Naive thymus-derived CD4-positive, alpha-beta T cell (primary cell): ENCODE data around the gene SEMA3A. TPM values are rescaled to one million over a fixed set of nuclear protein-coding genes. Genes with fewer than 3 reads are reported as not detected.

Experiments used
- ATAC-seq: fragments of 150-1000 bp; cut with Tn5 transposase; 2 replicates; pipeline ENCODE4 v1.10.0; 2021; ENCODE audit warnings: mild to moderate bottlenecking, moderate library complexity
- CTCF ChIA-PET: fragments of 350-600 bp; sonication (Branson Sonifier 250); formaldehyde crosslinking; loops from one replicate; lab custom pipeline; 2021; ENCODE audit warnings: antibody characterized with exemption; lab: Charles Lee
- POLR2A ChIA-PET: fragments of 350-600 bp; sonication (Branson Sonifier 250); formaldehyde crosslinking; loops from one replicate; lab custom pipeline; 2021; ENCODE audit warnings: antibody characterized with exemption, inconsistent platforms; lab: Charles Lee
- DNase-seq, 9 donors: peaks; one replicate each; pipeline versions ENCODE4 v3.0.0 to v3.0.0-alpha.2; 2020 to 2022; ENCODE audit warnings: mixed read lengths in 1 of 9
- H3K27ac ChIP-seq: one replicate; pipeline ENCODE4 v1.7.0; 2013; ENCODE audit warnings: mild to moderate bottlenecking, low read depth, low read length, moderate library complexity
- H3K27me3 ChIP-seq, 2 donors: one replicate each; pipeline ENCODE4 v1.7.0; 2013; ENCODE audit warnings: low read length in 2 of 2, mild to moderate bottlenecking in 2 of 2, moderate library complexity in 2 of 2; ENCODE audit not compliant: control insufficient read depth in 2 of 2, insufficient read depth in 2 of 2
- H3K36me3 ChIP-seq, 3 experiments: 1 replicate in 2 of 3; 2 replicates in 1 of 3; pipeline ENCODE4 v1.7.0; 2013; ENCODE audit warnings: low read length in 3 of 3, mild to moderate bottlenecking in 3 of 3, moderate library complexity in 1 of 3; ENCODE audit not compliant: insufficient read depth in 3 of 3, control insufficient read depth in 2 of 3
- H3K4me1 ChIP-seq, 2 donors: one replicate each; pipeline ENCODE4 v1.7.0; 2013; ENCODE audit warnings: low read length in 2 of 2, mild to moderate bottlenecking in 2 of 2, moderate library complexity in 1 of 2; ENCODE audit not compliant: control insufficient read depth in 2 of 2, insufficient read depth in 2 of 2
- H3K4me3 ChIP-seq: 2 replicates; pipeline ENCODE4 v1.7.0; 2013; ENCODE audit warnings: mild to moderate bottlenecking, low read length
- H3K9me3 ChIP-seq, 3 experiments: 1 replicate in 2 of 3; 2 replicates in 1 of 3; pipeline ENCODE4 v1.7.0; 2013; ENCODE audit warnings: low read length in 3 of 3; ENCODE audit not compliant: control insufficient read depth in 2 of 3
- H3K27ac Mint-ChIP-seq, 9 donors: one replicate each; pipeline ENCODE4 v1.8.0; 2020 to 2022; ENCODE audit warnings: mixed read lengths in 9 of 9, mild to moderate bottlenecking in 8 of 9, moderate library complexity in 5 of 9, inconsistent platforms in 2 of 9
- H3K27me3 Mint-ChIP-seq, 5 donors: one replicate each; pipeline ENCODE4 v1.8.0; 2021 to 2022; ENCODE audit warnings: mixed read lengths in 5 of 5, mild to moderate bottlenecking in 1 of 5
- H3K36me3 Mint-ChIP-seq, 5 donors: one replicate each; pipeline ENCODE4 v1.8.0; 2020 to 2022; ENCODE audit warnings: mixed read lengths in 5 of 5, mild to moderate bottlenecking in 3 of 5, inconsistent platforms in 1 of 5
- H3K4me1 Mint-ChIP-seq, 7 donors: one replicate each; pipeline ENCODE4 v1.8.0; 2020 to 2022; ENCODE audit warnings: mixed read lengths in 7 of 7, mild to moderate bottlenecking in 3 of 7, inconsistent platforms in 1 of 7
- H3K4me3 Mint-ChIP-seq, 10 donors: one replicate each; pipeline ENCODE4 v1.8.0; 2020 to 2022; ENCODE audit warnings: mild to moderate bottlenecking in 10 of 10, mixed read lengths in 10 of 10, moderate library complexity in 6 of 10, inconsistent platforms in 2 of 10
- H3K9me3 Mint-ChIP-seq, 11 donors: one replicate each; pipeline ENCODE4 v1.8.0; 2020 to 2022; ENCODE audit warnings: mixed read lengths in 11 of 11, mild to moderate bottlenecking in 4 of 11, inconsistent platforms in 1 of 11, moderate library complexity in 1 of 11
- intact Hi-C, 2 donors: fragments of 100-400 bp; cut with micrococcal nuclease; formaldehyde crosslinking; loops; one replicate each; pipeline ENCODE4 v1.15.1; 2023
- polyA plus RNA-seq, 2 donors: library from polyadenylated mRNA; unstranded; fragments of 300-500 nt; fragmentation: Illumina TruSeq; gene quantifications; one replicate each; pipeline ENCODE4 v1.2.3, GENCODE V29; 2021
- total RNA-seq, 6 experiments: library from RNA in 5 of 6; stranded (reverse) in 5 of 6; gene quantifications; 1 replicate in 5 of 6; 2 replicates in 1 of 6; pipeline ENCODE4 v1.2.3 and lab custom pipeline; 2021 to 2026

Gene SEMA3A
- total and polyA plus RNA-seq, 7 experiments from 2014 or later: 0.29 to 3.0 (median 1.3) TPM

- DNase-seq (no peak), ATAC-seq (no peak)
- Mint-ChIP-seq H3K4me3 (peak overlapping the region in 2 of 10 donors; percentile 8 to 47), H3K27ac (peak overlapping the region in 6 of 9 donors; percentile 1 to 64 (median 25)), H3K36me3 (no peaks in the 10 kb centered on the region), H3K9me3 (no peaks in the 10 kb centered on the region), H3K4me1 (peaks cover 0 to 42% (median 22%) of the 10 kb centered on the region in 7 donors), H3K27me3 (peaks cover 0 to 8% (median 0%) of the 10 kb centered on the region in 5 donors)
- no peak overlapping the region for H3K4me3 ChIP-seq
- no peaks in the 10 kb centered on the region for H3K4me1 ChIP-seq
- intact Hi-C loops: loop anchor here in 1 of 2 donors (1.0 to 2.0 kb wide), 2 partner anchors 8 to 250 kb away; no protein-coding TSS in a partner anchor
- H3K36me3 ChIP-seq: no peaks in the 10 kb centered on the region
- CTCF ChIA-PET: interaction anchor here (0.6 to 1.7 kb wide), 4 partner anchors 115 to 251 kb away, joined by 3 to 6 read pairs (median 4); no protein-coding TSS in a partner anchor
- POLR2A ChIA-PET: no interaction called here
- no peaks in the 10 kb centered on the region for H3K9me3 ChIP-seq
- H3K27me3 ChIP-seq: no peaks in the 10 kb centered on the region
- H3K27ac ChIP-seq: no peak overlapping the region
Observed at GRCh38 chr7:84187087-84187805, 7.3 kb downstream of the SEMA3A start.

GRCh38 chr7:84183741-84184140 is 10.8 kb downstream of the SEMA3A start:
- no peak for ATAC-seq
- intact Hi-C loops: no loop called here
- POLR2A ChIA-PET: no interaction called here

DNA sequence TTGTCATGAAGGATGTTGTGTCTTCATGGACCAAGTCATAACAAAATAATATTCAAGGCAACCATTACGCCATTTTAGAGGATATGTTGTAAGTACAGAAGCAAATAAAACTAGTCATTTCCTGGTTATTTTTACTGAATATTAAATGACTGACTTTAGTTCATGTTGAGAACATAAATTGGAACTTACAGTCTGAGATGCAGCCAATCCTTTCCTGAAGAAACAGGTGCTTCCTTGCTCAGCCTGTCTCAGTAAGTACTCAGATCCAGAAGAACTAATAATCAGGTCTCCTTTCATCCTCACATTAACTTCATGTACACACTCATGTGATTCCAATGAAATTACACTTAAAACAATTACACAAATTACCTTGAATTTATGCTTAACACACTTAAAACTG is 12.3 kb downstream of the SEMA3A start:
- Mint-ChIP-seq H3K4me3 (no peak overlapping the region), H3K36me3 (no peaks in the 10 kb centered on the region), H3K9me3 (no peaks in the 10 kb centered on the region), H3K4me1 (peaks cover 0 to 15% (median 7%) of the 10 kb centered on the region in 7 donors), H3K27me3 (no peaks in the 10 kb centered on the region), H3K27ac (no peak overlapping the region)
- POLR2A ChIA-PET: no interaction called here
- CTCF ChIA-PET: no interaction called here
- DNase-seq (no peak), ATAC-seq (no peak)
- Histone ChIP-seq H3K27ac (no peak overlapping the region), H3K36me3 (no peaks in the 10 kb centered on the region), H3K27me3 (no peaks in the 10 kb centered on the region), H3K9me3 (no peaks in the 10 kb centered on the region), H3K4me1 (no peaks in the 10 kb centered on the region), H3K4me3 (no peak overlapping the region)
- intact Hi-C loops: no loop called here

More at GRCh38 chr7:84183741-84184140, 10.8 kb downstream of the SEMA3A start:
- CTCF ChIA-PET: interaction anchor here (0.5 to 0.8 kb wide), 2 partner anchors 19 to 87 kb away, joined by 3 read pairs; no protein-coding TSS in a partner anchor
- no peak overlapping the region for H3K4me3 Mint-ChIP-seq
- H3K36me3 ChIP-seq: no peaks in the 10 kb centered on the region
- H3K4me1 Mint-ChIP-seq: peaks cover 0 to 28% (median 14%) of the 10 kb centered on the region in 7 donors
- H3K27me3 Mint-ChIP-seq: no peaks in the 10 kb centered on the region
- DNase-seq: no peak
- H3K9me3 Mint-ChIP-seq: no peaks in the 10 kb centered on the region
- no peaks in the 10 kb centered on the region for H3K36me3 Mint-ChIP-seq
- H3K4me3 ChIP-seq: no peak overlapping the region
- no peaks in the 10 kb centered on the region for H3K27me3 ChIP-seq
- no peaks in the 10 kb centered on the region for H3K4me1 ChIP-seq
- no peaks in the 10 kb centered on the region for H3K9me3 ChIP-seq
- no peak overlapping the region for H3K27ac ChIP-seq
- no peak overlapping the region for H3K27ac Mint-ChIP-seq

DNA sequence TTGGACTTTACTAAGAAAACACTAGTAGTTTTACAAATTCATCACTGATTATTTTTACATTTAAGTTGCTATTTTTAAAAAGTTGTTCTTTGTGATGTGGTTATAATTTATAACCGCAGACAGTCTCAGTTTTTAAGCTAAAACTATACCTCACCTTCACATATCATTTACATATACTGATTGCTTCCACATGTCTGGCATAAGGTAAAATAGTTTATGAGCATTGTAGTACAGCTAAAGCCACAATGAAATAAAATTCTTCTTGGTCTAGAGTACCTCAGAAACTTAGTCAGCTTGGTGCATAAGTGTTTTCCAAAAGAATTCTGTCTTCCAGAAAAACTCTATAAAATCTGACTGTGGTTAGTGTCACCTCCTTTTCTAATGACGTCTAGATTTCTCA is 13.0 kb downstream of the SEMA3A start:
- ATAC-seq: no peak
- Histone ChIP-seq H3K4me3 (no peak overlapping the region), H3K27ac (no peak overlapping the region), H3K9me3 (no peaks in the 10 kb centered on the region), H3K27me3 (no peaks in the 10 kb centered on the region), H3K4me1 (no peaks in the 10 kb centered on the region), H3K36me3 (no peaks in the 10 kb centered on the region)
- POLR2A ChIA-PET: interaction anchor here (0.6 kb wide), 2 partner anchors 13 to 58 kb away, joined by 3 read pairs; partner anchors contain the start of gene SEMA3A
- intact Hi-C loops: no loop called here
- Mint-ChIP-seq H3K36me3 (no peaks in the 10 kb centered on the region), H3K27ac (no peak overlapping the region), H3K4me1 (peaks cover 0 to 8% (median under 1%) of the 10 kb centered on the region in 7 donors), H3K4me3 (no peak overlapping the region), H3K27me3 (no peaks in the 10 kb centered on the region), H3K9me3 (no peaks in the 10 kb centered on the region)
- DNase-seq: no peak
- CTCF ChIA-PET: no interaction called here

DNA sequence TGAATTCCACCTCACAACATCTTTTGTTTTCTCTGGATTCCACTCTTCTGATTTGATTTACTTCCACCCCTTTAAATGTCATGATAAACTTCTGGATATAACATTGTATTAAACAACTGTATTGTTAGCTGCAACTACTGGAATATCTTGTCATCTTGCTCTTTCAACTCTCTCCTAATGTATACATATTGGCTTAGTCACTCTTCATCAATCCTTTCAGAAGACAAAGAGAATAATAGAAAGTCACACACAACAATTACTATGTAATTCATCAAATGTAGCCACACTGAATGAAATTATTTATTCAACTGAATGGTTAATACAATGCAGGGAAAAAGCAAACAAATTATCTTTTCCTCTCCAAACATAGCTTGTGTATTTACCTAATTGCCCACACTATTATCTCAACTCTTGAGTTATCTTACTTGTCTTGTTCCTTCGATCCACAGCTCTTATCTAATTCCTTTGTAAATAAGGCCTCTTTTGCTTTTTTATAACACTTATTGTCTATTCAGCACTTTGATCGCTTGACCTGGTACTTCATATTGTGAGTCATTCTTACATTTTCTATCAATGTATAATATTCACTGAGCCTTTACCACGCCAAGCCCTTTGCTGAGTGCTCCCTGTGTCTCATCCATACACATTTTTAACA is 16.7 kb downstream of the SEMA3A start:
- H3K27ac ChIP-seq: no peak overlapping the region
- Mint-ChIP-seq H3K27ac (no peak overlapping the region), H3K9me3 (no peaks in the 10 kb centered on the region), H3K4me1 (no peaks in the 10 kb centered on the region), H3K27me3 (no peaks in the 10 kb centered on the region), H3K4me3 (no peak overlapping the region), H3K36me3 (no peaks in the 10 kb centered on the region)
- CTCF ChIA-PET: no interaction called here
- H3K27me3 ChIP-seq: no peaks in the 10 kb centered on the region
- POLR2A ChIA-PET: no interaction called here
- H3K4me1 ChIP-seq: no peaks in the 10 kb centered on the region
- ATAC-seq (no peak), DNase-seq (no peak)
- H3K36me3 ChIP-seq: no peaks in the 10 kb centered on the region
- H3K4me3 ChIP-seq: no peak overlapping the region
- H3K9me3 ChIP-seq: no peaks in the 10 kb centered on the region
- intact Hi-C loops: no loop called here

DNA sequence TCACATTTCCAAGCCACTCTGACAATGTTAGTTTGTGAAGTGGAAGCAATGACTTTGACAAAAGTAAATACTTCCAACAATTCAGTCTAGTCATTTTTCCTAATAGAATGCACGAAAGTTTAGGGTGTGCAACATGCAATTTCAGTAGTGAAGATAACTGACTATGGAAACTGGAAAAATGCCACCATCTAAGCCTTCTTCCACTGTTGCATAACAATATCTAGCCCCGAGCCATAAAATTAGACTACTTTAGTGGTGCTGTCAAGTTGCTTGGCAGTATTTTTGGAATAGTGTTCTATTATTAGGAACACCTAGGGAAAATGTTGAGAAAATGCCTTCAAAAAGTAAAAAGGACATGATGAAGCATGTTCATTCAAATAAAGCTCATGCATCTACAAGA is 17.9 kb downstream of the SEMA3A start:
- Mint-ChIP-seq H3K4me1 (no peaks in the 10 kb centered on the region), H3K36me3 (no peaks in the 10 kb centered on the region), H3K27ac (no peak overlapping the region), H3K9me3 (no peaks in the 10 kb centered on the region), H3K27me3 (no peaks in the 10 kb centered on the region), H3K4me3 (no peak overlapping the region)
- Histone ChIP-seq H3K27me3 (no peaks in the 10 kb centered on the region), H3K4me3 (no peak overlapping the region), H3K9me3 (no peaks in the 10 kb centered on the region), H3K36me3 (no peaks in the 10 kb centered on the region), H3K27ac (no peak overlapping the region), H3K4me1 (no peaks in the 10 kb centered on the region)
- DNase-seq (no peak), ATAC-seq (no peak)
- CTCF ChIA-PET: no interaction called here
- intact Hi-C loops: no loop called here
- POLR2A ChIA-PET: no interaction called here
